Activated CD8-positive, alpha-beta memory T cell treated with anti-CD3 and anti-CD28 coated beads, Interleukin-2, amount 50 U/mL, for 4 hours (primary cell): ENCODE measurements around the gene MIAT.

Source experiments
- DNase-seq: peaks from one replicate; pipeline ENCODE4 v3.0.0-alpha.2; 2020

MIAT gene

DNA sequence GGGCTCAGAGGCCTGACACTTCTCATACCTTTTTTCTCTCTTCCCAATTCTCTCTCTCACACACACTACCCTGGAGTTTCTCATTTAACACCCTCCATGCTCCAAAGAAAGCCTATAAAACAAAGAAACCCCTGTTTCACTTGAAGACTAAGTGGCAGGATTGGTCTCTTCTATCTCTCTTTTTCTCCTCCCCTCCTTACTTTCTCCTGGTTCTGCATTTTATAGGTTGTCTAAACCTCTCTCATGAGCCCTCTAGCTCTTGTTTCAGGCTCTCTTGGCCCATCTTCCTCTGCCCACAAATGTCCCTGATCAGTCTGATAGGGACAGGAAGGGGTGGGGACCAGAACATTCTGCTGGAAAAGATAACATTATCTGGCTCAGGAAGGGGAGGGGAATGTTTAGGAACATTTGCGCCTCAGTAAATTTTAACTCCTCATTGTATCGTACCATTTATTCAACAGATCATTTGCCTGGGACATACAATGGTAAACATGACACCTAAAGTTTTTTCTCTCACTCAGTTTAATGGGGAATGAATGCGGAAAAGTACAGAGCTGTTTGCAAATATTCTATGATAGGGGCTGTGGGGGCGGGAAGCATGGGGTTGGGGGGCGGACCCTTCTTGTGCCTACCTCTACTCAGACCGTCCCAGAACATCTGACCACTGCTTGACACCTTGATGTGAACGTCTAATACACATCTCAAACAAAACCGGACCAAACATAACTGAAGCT, 24.8 kb upstream of the MIAT start:
- no peak for DNase-seq

DNA sequence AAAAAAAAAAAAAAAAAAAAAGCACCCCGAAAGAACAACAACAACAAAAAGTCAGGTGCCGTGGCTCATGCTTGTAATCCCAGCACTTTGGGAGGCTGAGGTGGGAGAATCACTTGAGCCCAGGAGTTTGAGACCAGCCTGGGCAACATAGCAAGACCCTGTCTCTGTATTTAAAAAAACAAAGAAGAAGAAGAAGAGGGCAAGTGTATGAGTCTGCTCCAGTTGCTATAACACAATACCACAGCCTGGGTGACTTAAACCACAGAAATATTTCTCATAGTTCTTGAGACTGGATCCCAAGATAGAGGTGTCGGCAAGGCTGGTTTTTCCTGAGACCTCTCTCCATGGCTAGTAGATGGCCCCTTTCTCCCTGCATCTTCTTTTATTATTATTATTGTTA, 23.2 kb upstream of the MIAT start:
- DNase-seq, result no peak

DNA sequence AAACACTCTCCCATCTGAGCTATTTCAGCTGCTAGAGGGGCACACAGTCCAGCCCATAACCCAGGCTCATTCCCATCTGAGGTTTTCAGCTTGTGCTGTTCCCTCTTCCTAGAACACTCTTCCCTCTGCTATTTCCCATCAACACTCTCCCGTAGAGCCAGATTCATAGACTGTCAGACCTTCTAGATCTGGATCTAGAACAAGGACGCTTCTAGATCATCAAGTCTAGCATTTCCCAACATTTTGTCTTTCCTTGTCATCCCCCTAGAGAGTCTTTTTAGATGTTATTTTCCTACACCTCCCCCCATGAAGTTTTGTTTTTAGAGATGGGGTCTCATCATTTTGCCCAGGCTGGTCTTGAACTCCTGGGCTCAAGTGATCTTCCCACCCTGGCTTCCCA, 22.3 kb upstream of the MIAT start:
- DNase-seq, result no peak

GRCh38 chr22:26636296-26636695, 21.1 kb upstream of the MIAT start:
- DNase-seq, result no peak

GRCh38 chr22:26642465-26643417, 14.6 kb upstream of the MIAT start:
- peak; percentile 87 for DNase-seq

GRCh38 chr22:26643418-26644100, 13.8 kb upstream of the MIAT start:
- DNase-seq, result no peak

DNA sequence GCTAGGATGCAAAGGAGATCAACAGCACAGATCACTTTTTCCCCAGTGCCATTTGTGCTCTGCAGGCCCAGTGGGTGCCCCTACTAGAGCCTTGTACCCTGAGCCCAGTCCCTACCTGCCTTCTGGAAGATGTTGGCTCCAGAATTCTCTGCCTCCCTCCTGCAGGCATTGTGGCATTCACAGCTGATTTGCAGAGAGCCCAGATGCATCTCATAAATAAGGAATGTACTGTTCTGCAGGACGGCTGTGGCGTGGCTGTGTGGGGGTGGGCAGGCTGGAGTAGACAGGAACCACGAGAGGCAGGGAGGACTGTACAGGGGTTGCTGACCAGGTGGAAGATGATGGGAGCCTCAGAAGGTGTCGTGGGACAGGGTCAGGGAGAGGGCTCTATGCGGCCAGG, 11.2 kb upstream of the MIAT start:
- DNase-seq, result no peak

DNA sequence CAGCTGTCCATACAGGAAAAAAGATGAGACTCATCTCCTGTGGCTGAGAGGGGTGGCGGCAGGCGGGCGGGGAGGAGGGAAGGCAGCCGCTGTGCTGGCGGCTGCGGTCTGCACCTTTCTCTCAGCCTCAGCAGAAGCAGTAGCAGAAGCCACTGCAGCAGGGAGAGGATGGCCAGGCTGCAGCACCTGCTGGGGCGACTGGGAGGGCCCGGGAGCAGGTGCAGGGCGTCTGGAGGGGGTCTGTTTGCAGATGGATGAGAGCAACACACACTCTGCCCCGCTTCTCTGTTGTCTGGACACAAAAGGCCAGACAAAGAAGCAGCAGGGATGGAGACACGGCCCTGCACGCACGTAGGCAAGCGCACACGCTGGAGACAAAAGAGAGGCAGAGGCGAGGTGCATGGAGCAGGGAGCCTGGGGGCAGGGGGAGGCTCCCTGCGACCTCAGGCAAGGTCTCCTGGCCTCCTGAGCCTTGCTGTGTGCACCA, 9.3 kb upstream of the MIAT start:
- peak; percentile 55 for DNase-seq

DNA sequence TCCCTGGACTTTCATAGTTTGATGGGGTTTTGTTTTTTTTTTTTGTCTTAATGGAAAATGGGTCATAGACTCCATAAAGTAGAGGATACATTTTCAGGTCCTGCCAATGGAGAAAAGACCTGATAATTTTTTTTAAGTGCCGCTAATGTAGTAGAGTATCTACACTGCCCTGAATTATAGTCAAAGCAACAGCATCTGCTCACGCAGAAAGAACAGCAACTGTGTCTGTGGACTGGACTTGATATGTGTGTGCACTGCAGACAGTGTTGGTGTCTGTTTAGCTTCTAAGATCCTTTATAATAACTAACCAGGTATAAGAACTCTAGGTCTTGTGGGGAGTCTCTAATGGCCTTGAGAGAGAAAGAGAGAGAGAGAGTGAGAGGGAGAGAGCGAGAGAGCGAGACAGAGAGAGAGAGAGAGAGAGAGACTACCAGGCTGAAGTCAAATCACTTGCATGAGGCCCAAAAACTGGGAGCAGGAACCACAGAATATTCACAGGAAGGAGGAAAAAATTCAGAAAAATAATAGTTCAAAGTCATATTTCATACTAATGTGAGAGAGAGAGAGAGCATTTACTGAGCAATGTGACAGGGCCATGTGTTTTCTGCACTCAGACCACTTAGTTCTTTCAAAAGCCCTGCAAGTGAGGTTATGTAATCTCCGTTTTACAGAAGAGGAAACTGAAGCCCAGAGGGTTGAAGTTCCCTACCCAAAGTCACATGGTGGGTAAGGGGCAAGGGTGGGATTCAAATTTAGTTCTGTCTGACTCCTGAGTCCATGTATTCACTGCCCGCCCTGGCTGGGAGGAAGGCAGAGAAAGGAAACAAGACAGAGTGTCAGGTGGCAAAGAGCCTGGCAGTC, 8.6 kb upstream of the MIAT start:
- DNase-seq, result no peak

DNA sequence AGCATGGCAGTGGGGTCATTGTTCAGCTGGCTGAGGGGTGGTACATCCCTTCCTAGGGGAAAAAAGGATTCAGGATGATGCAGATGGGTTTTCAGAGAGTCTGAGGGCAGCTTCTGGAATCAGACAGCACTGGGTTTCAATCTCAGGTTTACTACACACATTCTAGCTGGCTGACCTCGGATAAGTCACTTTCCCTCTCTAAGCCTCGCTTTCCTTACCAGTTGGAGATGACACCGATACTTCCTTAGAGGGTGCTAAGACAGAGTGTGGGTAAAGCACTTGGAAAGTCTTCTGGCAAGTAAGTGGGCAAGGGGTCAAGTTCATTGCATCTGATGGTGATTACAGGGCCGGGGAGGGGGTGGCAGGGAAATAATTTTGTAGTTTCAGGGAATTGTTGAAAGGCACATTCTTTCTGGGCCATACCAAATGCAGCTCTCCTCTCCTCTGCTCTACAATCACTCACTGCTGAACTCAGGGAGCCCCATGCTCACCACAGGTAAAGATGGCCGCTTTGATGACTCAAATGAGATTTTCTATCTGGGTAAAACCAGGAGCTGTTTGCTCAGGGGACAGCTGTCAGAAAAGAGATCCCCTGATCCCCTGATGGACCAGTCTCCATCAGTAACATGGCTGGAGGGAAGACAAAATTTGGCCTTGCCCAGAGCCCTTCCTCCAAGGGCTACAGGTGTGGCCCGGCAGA, 6.5 kb upstream of the MIAT start:
- DNase-seq, result no peak

DNA sequence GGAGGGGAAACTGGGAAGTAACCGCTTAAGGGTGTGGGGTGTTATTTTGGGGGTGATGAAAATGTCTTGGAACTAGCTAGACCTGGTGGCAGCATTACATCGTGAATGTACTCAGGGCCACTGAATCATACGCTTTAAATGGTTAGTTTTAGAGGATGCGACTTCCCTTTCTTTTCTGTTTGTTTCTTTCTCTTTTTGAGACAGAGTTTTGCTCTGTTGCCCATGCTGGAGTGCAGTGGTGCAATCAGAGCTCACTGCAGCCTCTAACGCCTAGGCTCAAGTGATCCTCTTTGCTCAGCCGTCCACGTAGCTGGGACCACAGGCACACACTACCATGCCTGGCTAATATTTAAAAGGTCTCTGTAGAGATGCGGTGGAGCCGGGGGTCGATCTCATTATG, 5.6 kb upstream of the MIAT start:
- no peak for DNase-seq

DNA sequence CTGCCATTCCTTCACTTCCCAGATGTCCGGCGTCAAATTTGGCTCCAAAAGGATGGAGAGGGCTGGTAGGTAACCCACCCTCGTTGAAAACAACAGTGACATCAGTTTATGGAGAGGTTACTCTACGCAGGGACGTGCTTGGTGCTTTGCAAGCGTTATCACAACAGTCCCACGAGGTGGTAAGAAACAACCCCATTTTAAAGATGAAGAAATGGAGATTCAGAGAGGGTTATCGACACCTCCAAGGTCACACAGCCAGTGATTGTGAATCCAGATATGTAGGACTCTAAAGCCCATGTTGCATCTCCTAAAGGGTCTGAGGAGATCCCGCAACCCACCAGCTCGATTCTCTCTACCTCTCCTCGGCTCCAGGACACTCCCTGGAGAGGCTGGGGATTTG, 773 bp downstream of the MIAT start:
- no peak for DNase-seq

DNA sequence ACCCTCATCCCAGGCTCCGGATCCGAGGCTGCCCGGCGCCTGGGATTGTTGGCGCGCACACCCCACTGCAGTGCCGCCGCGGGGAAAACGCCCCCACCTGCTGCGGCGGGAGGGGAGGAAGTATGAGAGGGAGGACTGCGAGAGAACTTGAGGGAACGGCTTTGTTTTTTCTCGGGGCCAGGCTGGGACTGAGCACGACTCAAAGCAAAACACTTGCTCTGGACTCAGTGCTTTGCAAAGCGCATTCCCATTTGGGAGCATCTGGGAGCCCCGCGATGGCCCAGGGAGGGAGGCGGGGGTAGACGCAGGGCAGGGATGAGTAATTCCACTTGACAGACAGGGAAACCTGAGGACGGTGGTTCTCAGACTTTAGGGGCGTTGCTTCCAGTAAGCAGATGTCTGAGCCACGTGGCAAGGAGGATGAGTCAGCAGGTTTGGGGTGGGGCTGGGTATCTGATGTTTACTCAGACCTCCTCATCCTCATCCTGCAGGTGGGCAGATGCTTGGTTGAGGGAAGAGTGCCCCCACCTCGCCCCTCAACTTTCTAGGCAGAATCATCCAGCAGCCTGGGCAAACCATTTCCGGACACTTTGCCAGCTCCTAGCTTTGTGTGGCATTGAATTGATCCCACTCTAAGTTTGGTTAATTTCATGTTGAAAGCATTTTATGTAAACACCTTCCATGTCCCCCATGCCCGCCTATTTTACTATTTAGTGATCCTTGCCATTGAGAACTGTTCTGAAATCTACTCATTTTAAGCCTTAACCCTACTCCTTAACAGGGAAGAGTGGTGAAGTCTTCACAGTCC, 1.5 kb downstream of the MIAT start:
- DNase-seq, result peak; percentile 86

GRCh38 chr22:26660356-26660755, 3.0 kb downstream of the MIAT start:
- no peak for DNase-seq

DNA sequence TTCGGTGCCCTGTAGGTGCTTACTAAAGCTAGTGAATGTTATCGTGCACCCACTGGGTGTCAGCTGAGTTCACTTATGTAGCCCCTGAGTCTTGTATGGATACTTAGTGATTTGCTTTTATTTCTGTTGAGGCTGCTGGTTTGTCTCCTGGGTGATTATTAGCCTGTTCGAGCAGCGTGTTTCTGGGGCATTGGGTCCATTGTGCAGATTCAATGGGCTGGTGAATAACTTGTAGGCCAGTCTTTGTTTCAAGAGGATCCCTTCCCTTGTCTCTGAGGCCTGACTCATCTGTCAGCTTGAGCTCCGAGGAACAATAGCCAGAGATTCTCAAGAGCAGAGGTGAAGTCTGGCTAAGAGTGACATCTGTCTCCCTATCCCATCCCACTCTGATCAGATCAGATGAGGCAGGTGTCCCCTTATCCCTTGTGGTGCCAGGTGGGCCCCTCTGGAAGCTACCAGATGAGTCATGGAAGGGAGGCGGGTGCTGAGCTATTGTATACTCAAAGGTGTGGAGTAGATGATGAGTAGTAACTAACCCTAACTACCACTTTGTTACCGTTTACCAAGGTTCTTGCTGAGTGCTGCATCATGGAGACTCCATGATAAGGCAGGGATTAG, 3.7 kb downstream of the MIAT start:
- DNase-seq, result no peak

- DNase-seq, result no peak
These were observed 4.8 kb downstream of the MIAT start for GRCh38 chr22:26662160-26662559.

- no peak for DNase-seq
These were observed 6.1 kb downstream of the MIAT start for GRCh38 chr22:26663374-26663923.

DNA sequence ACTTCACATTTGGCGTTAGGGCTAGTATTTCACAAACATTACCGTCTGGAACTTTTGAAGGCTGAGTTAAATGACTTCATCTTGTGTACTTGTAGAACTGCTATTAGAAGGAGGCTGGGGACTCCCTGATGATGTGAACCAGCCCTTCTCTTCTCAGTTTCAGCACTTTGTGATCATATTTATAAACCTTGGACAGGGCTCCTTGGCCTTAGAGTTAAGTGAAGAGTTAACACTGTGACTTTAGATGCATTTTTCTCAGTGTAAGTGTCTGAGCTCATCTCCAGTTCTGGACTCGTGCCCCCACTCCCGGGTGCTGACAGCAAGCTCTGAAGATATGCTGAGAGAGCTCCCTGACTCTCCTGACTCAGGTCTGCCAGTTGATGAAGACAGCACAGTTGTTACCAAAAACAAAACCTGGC, 8.4 kb downstream of the MIAT start:
- no peak for DNase-seq

GRCh38 chr22:26667140-26667539, 9.8 kb downstream of the MIAT start:
- no peak for DNase-seq

DNA sequence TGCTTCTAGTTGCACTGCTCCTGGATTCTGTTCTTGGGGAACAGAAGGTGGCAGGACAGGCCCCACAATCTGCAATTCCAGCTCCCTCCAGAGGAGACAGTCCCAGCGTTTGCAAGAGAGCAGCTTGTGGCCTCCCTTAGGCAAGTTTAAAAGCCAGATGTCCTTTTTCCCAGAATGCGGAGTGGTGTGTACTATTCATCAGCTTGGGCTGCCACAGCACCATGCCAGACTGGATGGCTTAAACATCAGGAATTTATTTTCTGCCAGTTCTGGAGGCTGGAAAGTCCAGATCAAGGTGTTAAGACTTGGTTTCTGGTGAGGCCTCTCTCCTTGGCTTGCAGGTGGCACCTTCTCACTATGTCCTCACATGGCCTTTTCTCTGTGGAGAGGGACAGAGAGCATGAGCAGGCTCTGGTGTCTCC, 11.7 kb downstream of the MIAT start:
- DNase-seq, result no peak
